LNCaP clone FGC (cell line): ENCODE data around the gene FOXB2.
A peak's percentile ranks its signal among the peaks of the same experiment; 100 is the strongest.

Experiments
- DNase-seq: peaks from one replicate; pipeline ENCODE4 v3.0.0-alpha.2; 2011; ENCODE audit warnings: low read depth
- H3K4me3 ChIP-seq: 2 replicates; pipeline ENCODE4 v1.5.1; 2011; ENCODE audit warnings: mild to moderate bottlenecking, low read depth, low read length, control low read depth
- TF ChIP-seq, protein P1 (sequence below): IDR thresholded peaks from 2 replicates; pipeline ENCODE4 v1.5.1; 2012; ENCODE audit warnings: mild to moderate bottlenecking; ENCODE audit not compliant: control insufficient read depth, insufficient read depth; ENCODE audit errors: extremely low read depth

FOXB2 gene

DNA sequence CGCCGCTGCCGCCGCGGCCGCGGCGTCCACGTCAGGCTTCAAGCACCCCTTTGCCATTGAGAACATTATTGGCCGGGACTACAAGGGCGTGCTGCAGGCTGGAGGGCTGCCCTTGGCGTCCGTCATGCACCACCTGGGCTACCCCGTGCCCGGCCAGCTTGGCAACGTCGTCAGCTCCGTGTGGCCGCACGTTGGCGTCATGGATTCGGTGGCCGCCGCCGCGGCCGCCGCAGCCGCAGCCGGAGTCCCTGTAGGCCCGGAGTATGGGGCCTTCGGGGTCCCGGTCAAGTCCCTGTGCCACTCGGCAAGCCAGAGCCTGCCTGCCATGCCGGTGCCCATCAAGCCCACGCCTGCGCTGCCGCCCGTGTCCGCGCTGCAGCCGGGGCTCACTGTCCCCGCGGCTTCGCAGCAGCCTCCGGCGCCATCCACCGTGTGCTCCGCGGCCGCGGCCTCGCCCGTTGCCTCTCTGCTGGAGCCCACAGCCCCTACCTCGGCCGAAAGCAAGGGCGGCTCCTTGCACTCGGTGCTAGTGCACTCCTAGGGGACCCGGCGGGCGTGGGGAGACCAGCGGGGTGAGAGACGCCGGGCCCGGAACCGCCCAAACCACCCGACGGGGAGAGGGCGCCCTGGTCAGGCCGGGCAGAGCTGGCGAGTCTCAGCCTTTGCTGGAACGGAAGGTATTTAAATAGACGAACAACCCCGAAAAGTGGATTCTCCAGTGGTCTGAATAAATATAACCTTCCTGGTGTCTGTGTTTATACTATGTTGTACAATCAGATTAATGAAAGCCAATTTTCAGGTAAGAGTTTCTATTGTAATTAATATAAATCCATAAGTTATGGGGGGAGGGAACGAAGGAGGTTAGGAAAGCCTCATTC is 1.2 kb downstream of the FOXB2 start:
- H3K4me3 ChIP-seq = no peak overlapping the region
- DNase-seq = no peak

DNA sequence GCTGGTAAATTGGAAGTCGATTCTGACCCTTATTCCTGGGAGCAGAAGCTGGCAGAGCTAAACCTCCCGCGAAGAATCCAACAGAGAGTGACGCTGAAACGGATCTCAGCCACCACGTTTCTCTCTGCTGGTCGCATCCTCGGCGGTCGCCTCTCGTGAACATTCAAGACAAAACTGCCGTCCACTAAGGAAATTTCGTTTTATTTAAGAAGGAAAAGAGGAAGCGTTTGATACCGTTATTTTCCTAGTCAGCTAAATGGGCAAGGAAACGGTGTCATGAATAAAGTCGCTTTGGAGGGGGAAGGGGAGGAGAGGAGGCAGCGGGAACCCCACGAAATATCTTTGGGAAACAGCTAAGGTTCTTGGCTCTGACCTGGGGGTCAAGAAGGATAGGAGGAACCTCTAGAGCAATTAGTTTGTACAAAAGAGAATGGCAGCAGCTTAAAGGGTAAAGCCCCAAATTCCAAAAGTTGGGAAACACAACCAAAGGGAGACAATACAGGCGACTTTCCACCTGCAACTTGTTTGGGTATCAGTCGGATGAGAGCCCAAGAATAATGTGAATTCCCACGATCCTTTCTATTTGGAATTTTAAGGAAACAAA is 1.9 kb downstream of the FOXB2 start:
- TF ChIP-seq, protein P1, sequence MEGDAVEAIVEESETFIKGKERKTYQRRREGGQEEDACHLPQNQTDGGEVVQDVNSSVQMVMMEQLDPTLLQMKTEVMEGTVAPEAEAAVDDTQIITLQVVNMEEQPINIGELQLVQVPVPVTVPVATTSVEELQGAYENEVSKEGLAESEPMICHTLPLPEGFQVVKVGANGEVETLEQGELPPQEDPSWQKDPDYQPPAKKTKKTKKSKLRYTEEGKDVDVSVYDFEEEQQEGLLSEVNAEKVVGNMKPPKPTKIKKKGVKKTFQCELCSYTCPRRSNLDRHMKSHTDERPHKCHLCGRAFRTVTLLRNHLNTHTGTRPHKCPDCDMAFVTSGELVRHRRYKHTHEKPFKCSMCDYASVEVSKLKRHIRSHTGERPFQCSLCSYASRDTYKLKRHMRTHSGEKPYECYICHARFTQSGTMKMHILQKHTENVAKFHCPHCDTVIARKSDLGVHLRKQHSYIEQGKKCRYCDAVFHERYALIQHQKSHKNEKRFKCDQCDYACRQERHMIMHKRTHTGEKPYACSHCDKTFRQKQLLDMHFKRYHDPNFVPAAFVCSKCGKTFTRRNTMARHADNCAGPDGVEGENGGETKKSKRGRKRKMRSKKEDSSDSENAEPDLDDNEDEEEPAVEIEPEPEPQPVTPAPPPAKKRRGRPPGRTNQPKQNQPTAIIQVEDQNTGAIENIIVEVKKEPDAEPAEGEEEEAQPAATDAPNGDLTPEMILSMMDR = no peak
- no peak overlapping the region for H3K4me3 ChIP-seq
- DNase-seq = no peak

More for the DNA sequence above, 1.2 kb downstream of the FOXB2 start:
- TF ChIP-seq, protein P1 = no peak

DNA sequence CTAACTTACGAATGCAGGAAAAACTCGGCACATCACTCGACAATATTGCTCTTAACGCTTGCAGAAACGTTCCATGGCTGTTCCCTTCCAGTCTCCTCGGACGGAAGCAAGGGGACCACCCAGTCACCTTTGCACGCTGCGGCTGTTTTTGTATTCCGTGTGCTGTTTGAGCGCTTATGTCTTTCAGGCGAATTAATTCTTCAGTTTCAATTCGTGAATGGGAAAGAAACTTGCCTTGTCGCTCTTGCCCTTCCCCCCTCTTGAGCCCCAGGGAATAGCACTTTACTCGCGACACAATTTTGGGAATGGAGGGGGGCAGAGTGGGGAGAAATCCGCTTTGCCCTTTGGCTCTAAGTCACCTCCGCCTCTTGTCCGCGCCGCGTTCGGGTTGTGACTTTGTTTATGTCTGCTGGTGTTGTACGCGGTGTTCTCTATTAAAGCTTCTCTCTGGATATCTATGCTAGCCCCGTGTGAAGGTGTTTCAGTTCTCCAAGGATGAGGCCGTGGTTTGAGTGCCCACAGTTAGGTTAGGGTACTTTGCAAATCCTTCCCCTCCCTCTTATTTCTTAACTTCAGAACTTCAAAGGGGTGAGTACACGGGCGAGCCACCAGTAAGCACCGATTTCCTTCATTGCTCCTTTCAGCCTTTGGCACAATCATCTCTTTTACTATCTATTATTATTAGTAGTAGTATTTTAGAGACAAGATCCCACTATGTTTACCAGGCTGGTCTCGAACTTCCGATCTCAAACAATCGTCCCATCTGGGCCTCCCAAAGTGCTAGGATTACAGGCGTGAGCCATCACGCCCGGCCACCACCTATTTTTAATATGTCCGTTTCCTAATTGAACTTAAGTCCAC is 2.7 kb downstream of the FOXB2 start:
- DNase-seq = no peak
- TF ChIP-seq, protein P1 = no peak
- no peak overlapping the region for H3K4me3 ChIP-seq

DNA sequence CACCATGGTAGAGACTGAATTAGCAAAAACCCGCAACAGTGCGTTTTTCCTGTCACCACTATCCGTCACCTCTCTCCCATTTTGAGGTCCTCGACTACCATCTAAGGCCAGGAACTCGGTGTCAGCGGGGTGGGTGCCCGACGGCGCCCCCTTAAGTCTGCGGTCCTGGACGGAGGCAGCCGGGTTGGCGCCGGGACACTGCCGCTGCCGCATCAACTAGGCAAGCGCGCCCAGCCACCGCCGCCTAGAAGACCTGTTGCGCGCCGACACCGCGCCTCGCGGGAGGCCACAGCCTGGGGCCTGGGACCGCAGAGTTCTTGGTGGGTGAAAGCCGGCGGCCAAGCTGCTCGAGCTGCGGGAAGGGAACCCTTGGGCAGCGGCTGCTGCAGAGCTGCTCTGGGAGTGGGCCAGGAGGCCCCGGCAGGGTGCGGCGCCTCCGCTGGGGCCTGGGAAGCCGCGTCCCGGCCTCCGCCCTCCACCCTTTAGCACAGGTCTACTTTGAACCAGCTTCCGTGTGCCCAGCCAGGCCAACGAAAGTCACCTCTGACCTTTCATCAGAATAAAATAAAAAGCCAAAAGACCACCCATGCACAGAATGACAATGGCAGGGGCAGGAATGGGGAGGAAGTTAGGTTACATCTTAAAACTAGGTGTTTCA is 3.5 kb downstream of the FOXB2 start:
- DNase-seq = no peak
- no peak overlapping the region for H3K4me3 ChIP-seq
- TF ChIP-seq, protein P1 = no peak

DNA sequence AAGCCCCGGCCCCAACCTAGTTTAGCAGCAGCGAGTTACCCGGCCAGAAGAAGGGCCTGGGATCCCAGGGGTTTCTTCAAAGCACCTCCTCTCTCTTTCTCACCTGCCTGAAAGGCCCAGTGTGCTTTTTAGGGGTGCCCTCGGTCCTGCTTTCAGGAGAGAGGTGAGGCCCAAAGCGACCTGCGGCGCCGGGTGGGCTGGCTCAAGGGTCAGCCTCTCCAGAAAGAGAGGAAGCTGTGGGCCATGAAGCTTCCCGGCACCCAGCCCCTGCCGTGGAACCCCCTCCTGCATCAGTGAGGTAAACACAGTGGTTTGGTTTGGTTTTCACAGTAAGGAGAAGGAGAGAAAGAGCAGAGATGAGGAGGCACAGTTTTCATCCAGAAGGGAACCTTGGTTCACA is 4.3 kb downstream of the FOXB2 start:
- no peak overlapping the region for H3K4me3 ChIP-seq
- DNase-seq = no peak
- TF ChIP-seq, protein P1 = no peak

DNA sequence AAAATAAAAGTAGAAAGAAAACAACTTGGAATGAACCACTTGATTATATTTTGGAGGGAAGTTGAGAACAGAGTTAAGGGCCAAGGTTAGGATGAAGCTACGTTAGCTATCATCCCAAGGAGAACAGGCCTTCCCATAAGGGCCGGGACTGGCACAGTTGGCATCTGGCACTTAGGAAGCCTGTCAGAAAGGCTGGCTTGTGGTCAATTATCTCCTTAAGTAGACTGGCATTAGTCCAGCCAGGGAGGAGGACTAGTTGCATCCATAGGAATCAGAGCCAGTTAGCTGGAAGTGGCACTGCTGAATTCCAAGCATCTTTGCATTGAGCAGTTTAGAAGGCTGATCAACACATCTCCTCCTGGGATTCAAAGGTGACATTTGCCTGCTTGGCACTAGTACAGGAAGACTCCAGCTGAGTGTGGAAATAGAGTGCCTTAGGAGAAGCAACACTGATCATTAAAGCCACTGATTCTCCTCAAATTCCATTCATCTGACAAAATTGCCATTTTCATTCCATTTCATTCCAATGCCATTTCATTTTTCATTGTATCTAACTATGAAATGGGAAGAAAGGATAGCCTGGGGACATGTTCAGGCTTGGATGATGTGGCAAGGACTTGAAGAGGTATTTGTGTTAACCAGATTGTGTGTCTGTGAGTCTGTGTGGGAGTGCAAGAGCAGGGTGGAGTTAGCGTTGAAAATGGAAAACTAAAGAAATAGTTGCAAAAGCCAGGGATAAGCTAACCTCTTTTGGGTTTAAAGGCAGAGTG is 5.5 kb downstream of the FOXB2 start:
- H3K4me3 ChIP-seq = no peak overlapping the region
- TF ChIP-seq, protein P1 = no peak
- DNase-seq = peak; percentile 42
